Endothelial cell (in vitro differentiated cells): ENCODE data around the gene HYLS1. TPM values are rescaled to one million over a fixed set of nuclear protein-coding genes. Genes with fewer than 3 reads are reported as not detected.

Source experiments
- DNase-seq: peaks from one replicate; pipeline ENCODE4 v3.0.0; 2021; ENCODE audit warnings: low spot score
- H3K27ac Mint-ChIP-seq: one replicate; pipeline ENCODE4 v1.8.0; 2021; ENCODE audit warnings: mixed read lengths, inconsistent platforms; ENCODE audit not compliant: unreplicated experiment
- H3K27me3 Mint-ChIP-seq: one replicate; pipeline ENCODE4 v1.8.0; 2021; ENCODE audit warnings: mild to moderate bottlenecking, moderate library complexity, mixed read lengths, inconsistent platforms; ENCODE audit not compliant: unreplicated experiment
- H3K36me3 Mint-ChIP-seq: one replicate; pipeline ENCODE4 v1.8.0; 2021; ENCODE audit warnings: mild to moderate bottlenecking, low read depth, mixed read lengths, inconsistent platforms; ENCODE audit not compliant: unreplicated experiment
- H3K4me1 Mint-ChIP-seq: one replicate; pipeline ENCODE4 v1.8.0; 2021; ENCODE audit warnings: mild to moderate bottlenecking, mixed read lengths, inconsistent platforms; ENCODE audit not compliant: unreplicated experiment
- H3K4me3 Mint-ChIP-seq: one replicate; pipeline ENCODE4 v1.8.0; 2021; ENCODE audit warnings: mild to moderate bottlenecking, mixed read lengths, inconsistent platforms; ENCODE audit not compliant: unreplicated experiment
- H3K9me3 Mint-ChIP-seq: one replicate; pipeline ENCODE4 v1.8.0; 2021; ENCODE audit warnings: mixed read lengths, inconsistent platforms; ENCODE audit not compliant: unreplicated experiment
- CTCF ChIP-seq: fragments of 200-600 bp; sonication (generic); IDR thresholded peaks from one replicate; pipeline ENCODE4 v1.5.0; 2021; ENCODE audit warnings: antibody characterized with exemption; ENCODE audit not compliant: unreplicated experiment
- total RNA-seq: library from RNA; stranded (reverse); fragmentation: NEBNext Ultra II Directional; extraction: Animal tissue kit (Norgen Biotek cat#: 25700); gene quantifications from one replicate; pipeline ENCODE4 v1.2.1, GENCODE V29; 2021; ENCODE audit not compliant: unreplicated experiment

Gene HYLS1
- total RNA-seq, 1 donor from 2014 or later = 5.5 TPM

GRCh38 chr11:125869521-125869920, 17.9 kb upstream of the HYLS1 start:
- no peak overlapping the region for H3K27ac Mint-ChIP-seq
- H3K4me3 Mint-ChIP-seq = no peak overlapping the region
- no peaks in the 10 kb centered on the region for H3K9me3 Mint-ChIP-seq
- peaks cover 3% of the 10 kb centered on the region for H3K27me3 Mint-ChIP-seq
- no peaks in the 10 kb centered on the region for H3K4me1 Mint-ChIP-seq
- TF ChIP-seq CTCF = no peak
- no peak for DNase-seq
- H3K36me3 Mint-ChIP-seq = peaks cover 4% of the 10 kb centered on the region

GRCh38 chr11:125871391-125872137, 15.9 kb upstream of the HYLS1 start:
- Mint-ChIP-seq H3K4me3 (no peak overlapping the region), H3K9me3 (no peaks in the 10 kb centered on the region), H3K27ac (no peak overlapping the region), H3K4me1 (no peaks in the 10 kb centered on the region), H3K27me3 (no peaks in the 10 kb centered on the region), H3K36me3 (peaks cover 4% of the 10 kb centered on the region)
- DNase-seq = peak; percentile 56
- peak; percentile 48 for TF ChIP-seq CTCF

GRCh38 chr11:125872138-125872491, 15.4 kb upstream of the HYLS1 start:
- no peak for TF ChIP-seq CTCF
- Mint-ChIP-seq H3K36me3 (peaks cover 4% of the 10 kb centered on the region), H3K9me3 (no peaks in the 10 kb centered on the region), H3K4me3 (no peak overlapping the region), H3K27me3 (no peaks in the 10 kb centered on the region), H3K27ac (no peak overlapping the region), H3K4me1 (no peaks in the 10 kb centered on the region)
- DNase-seq = no peak

GRCh38 chr11:125873881-125874555, 13.4 kb upstream of the HYLS1 start:
- Mint-ChIP-seq H3K36me3 (peaks cover 4% of the 10 kb centered on the region), H3K9me3 (no peaks in the 10 kb centered on the region), H3K27ac (no peak overlapping the region), H3K4me1 (no peaks in the 10 kb centered on the region), H3K27me3 (no peaks in the 10 kb centered on the region), H3K4me3 (no peak overlapping the region)
- DNase-seq = no peak
- no peak for TF ChIP-seq CTCF

GRCh38 chr11:125874556-125875124, 12.8 kb upstream of the HYLS1 start:
- no peaks in the 10 kb centered on the region for H3K4me1 Mint-ChIP-seq
- DNase-seq = peak; percentile 73
- TF ChIP-seq CTCF = peak; percentile 62
- no peak overlapping the region for H3K4me3 Mint-ChIP-seq
- H3K36me3 Mint-ChIP-seq = peaks cover 4% of the 10 kb centered on the region
- H3K27ac Mint-ChIP-seq = no peak overlapping the region
- no peaks in the 10 kb centered on the region for H3K9me3 Mint-ChIP-seq
- H3K27me3 Mint-ChIP-seq = no peaks in the 10 kb centered on the region
